CD4-positive, alpha-beta T cell treated with Interleukin-1 beta for 1 hour (primary cell): ENCODE data around the gene COMMD6.

Experiments
- DNase-seq, 2 donors: peaks; one replicate each; pipeline ENCODE4 v3.0.0-alpha.2; 2020 to 2022

Gene COMMD6

GRCh38 chr13:75482070-75482819 is 55.4 kb downstream of the COMMD6 start, which contains the start of gene TBC1D4:
Gene TBC1D4, minus strand, starts transcription at chr13:75482169. Its CDS starts 402 bp downstream, at chr13:75481767.
- peak; percentile 44 to 70 for DNase-seq

DNA sequence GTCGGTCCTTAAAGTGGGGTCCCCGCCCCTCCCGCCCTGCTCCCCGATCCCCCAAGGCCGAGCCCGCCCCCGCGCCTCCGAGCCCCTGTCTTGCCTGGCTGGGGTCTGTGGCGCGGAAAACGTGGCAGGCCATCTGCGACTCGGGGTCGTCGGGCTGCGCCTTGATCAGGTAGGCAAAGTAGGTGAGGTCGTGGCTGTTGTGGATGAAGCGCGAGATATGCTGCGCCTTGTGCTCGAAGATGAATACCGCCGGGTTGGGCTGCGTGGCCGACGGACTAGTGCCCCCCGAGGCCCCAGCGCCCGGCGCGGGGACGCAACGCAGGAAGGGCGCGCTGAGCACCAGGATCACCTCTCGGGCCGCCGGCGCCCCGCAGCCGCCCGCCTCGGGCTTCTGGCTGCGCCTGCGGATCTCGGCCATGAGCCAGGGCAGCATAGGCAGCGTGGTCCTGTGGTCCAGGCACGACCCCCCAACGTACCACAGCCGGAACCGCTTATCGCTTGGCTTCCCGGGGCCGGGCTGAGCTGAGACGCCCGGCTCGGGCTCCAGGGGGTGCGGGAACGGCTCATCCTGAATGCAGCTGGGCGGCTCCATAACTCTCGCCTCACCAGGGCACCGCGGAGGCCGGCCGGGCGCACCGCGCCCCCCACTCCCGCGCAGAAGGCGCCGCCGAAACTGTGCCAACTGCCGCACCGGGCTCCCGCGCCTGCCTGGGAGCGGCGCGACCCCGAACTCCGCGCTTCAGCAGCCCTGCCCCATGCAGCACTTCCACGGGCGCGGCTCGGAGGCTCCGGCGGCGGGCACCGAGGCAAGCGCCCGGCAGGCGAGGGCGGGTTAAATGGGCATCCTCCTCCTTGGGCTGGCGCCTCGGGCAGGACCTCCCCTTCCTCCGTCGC is 56.2 kb downstream of the COMMD6 start:
- peak in 1 of 2 donors; percentile 3 for DNase-seq

DNA sequence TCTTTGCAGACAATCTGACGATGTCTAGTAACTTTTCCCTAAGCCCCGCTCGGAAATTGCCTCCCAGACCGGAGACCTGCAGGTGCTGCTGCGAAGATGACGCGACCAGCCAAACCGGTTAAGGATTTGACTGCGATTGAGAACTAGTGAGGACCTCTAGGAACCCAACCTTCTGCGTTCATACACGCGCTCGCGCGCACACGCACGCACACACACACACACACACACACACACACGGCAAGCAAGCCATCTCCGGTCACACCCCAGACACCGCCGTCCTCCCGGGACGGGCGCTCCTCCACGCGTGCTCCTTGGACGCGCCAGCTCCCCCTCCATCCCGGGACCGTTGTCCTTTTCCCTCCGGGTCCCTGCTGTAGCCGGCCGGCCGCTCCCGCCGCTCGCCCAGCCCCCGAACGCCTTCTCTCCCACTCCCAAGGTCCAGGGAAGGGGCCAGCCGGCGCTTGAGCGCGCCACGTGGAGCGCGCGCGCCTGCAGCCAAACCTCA is 56.9 kb downstream of the COMMD6 start:
- peak in 1 of 2 donors; percentile 15 for DNase-seq

- DNase-seq: no peak
Measured at GRCh38 chr13:75479102-75479740, 58.4 kb downstream of the COMMD6 start.

- no peak for DNase-seq
Measured at GRCh38 chr13:75478659-75479058, 59.0 kb downstream of the COMMD6 start.
